Measurements from ENCODE around the gene KDR. TPM values are rescaled to one million over a fixed set of nuclear protein-coding genes. Genes with fewer than 3 reads are reported as not detected.

KDR gene
- polyA plus RNA-seq, 1 donor: 14.5 TPM

- Histone ChIP-seq H3K27me3 (ENCODE audit: control insufficient read depth, insufficient read depth, low read length) (peaks cover 7% of the 10 kb centered on the region), H3K4me1 (ENCODE audit: control insufficient read depth, insufficient read depth, low read length) (no peaks in the 10 kb centered on the region), H3K9me3 (ENCODE audit: control insufficient read depth, low read depth, low read length) (no peaks in the 10 kb centered on the region), H3K36me3 (ENCODE audit: control insufficient read depth, insufficient read depth, low read length) (no peaks in the 10 kb centered on the region), H3K4me3 (ENCODE audit: low read length) (no peak overlapping the region), H3K27ac (ENCODE audit: low read length) (no peak overlapping the region)
- no peak for DNase-seq
- no CpG with 5 or more reads among the region's 1 CpG for WGBS (ENCODE audit: insufficient coverage, low lambda C conversion rate)
Observed at GRCh38 chr4:55071951-55072350, 53.4 kb downstream of the KDR start.

GRCh38 chr4:55069248-55069647 lies 56.1 kb downstream of the KDR start:
- Histone ChIP-seq H3K4me1 (ENCODE audit: control insufficient read depth, insufficient read depth, low read length) (no peaks in the 10 kb centered on the region), H3K27me3 (ENCODE audit: control insufficient read depth, insufficient read depth, low read length) (peaks cover 7% of the 10 kb centered on the region), H3K4me3 (ENCODE audit: low read length) (no peak overlapping the region), H3K27ac (ENCODE audit: low read length) (no peak overlapping the region), H3K36me3 (ENCODE audit: control insufficient read depth, insufficient read depth, low read length) (no peaks in the 10 kb centered on the region), H3K9me3 (ENCODE audit: control insufficient read depth, low read depth, low read length) (no peaks in the 10 kb centered on the region)
- WGBS (ENCODE audit: insufficient coverage, low lambda C conversion rate): no CpG with 5 or more reads among the region's 5 CpGs
- DNase-seq: peak in 1 of 2 donors; percentile 6

- Histone ChIP-seq H3K4me1 (ENCODE audit: control insufficient read depth, insufficient read depth, low read length) (no peaks in the 10 kb centered on the region), H3K9me3 (ENCODE audit: control insufficient read depth, low read depth, low read length) (no peaks in the 10 kb centered on the region), H3K36me3 (ENCODE audit: control insufficient read depth, insufficient read depth, low read length) (no peaks in the 10 kb centered on the region), H3K27me3 (ENCODE audit: control insufficient read depth, insufficient read depth, low read length) (peaks cover 7% of the 10 kb centered on the region), H3K27ac (ENCODE audit: low read length) (no peak overlapping the region), H3K4me3 (ENCODE audit: low read length) (no peak overlapping the region)
- no CpG with 5 or more reads among the region's 7 CpGs for WGBS (ENCODE audit: insufficient coverage, low lambda C conversion rate)
- DNase-seq: no peak
Observed at GRCh38 chr4:55068522-55068921, 56.9 kb downstream of the KDR start.

- peaks cover 7% of the 10 kb centered on the region for H3K27me3 ChIP-seq (ENCODE audit: control insufficient read depth, insufficient read depth, low read length)
- no peaks in the 10 kb centered on the region for H3K9me3 ChIP-seq (ENCODE audit: control insufficient read depth, low read depth, low read length)
- no peaks in the 10 kb centered on the region for H3K4me1 ChIP-seq (ENCODE audit: control insufficient read depth, insufficient read depth, low read length)
- 40% methylated on average over 1 of the region's 6 CpGs for WGBS (ENCODE audit: insufficient coverage, low lambda C conversion rate)
- no peak overlapping the region for H3K27ac ChIP-seq (ENCODE audit: low read length)
- no peaks in the 10 kb centered on the region for H3K36me3 ChIP-seq (ENCODE audit: control insufficient read depth, insufficient read depth, low read length)
- no peak for DNase-seq
- no peak overlapping the region for H3K4me3 ChIP-seq (ENCODE audit: low read length)
Observed at GRCh38 chr4:55066018-55066417, 59.4 kb downstream of the KDR start.

GRCh38 chr4:55055529-55055928 lies 69.9 kb downstream of the KDR start:
- Histone ChIP-seq H3K27ac (ENCODE audit: low read length) (no peak overlapping the region), H3K36me3 (ENCODE audit: control insufficient read depth, insufficient read depth, low read length) (no peaks in the 10 kb centered on the region), H3K4me1 (ENCODE audit: control insufficient read depth, insufficient read depth, low read length) (no peaks in the 10 kb centered on the region), H3K27me3 (ENCODE audit: control insufficient read depth, insufficient read depth, low read length) (no peaks in the 10 kb centered on the region), H3K4me3 (ENCODE audit: low read length) (no peak overlapping the region), H3K9me3 (ENCODE audit: control insufficient read depth, low read depth, low read length) (no peaks in the 10 kb centered on the region)
- DNase-seq: no peak
- WGBS (ENCODE audit: insufficient coverage, low lambda C conversion rate): 86% methylated on average over 1 of the region's 4 CpGs

GRCh38 chr4:55051532-55051931 lies 73.9 kb downstream of the KDR start:
- H3K9me3 ChIP-seq (ENCODE audit: control insufficient read depth, low read depth, low read length): no peaks in the 10 kb centered on the region
- no peak overlapping the region for H3K4me3 ChIP-seq (ENCODE audit: low read length)
- no peak overlapping the region for H3K27ac ChIP-seq (ENCODE audit: low read length)
- WGBS (ENCODE audit: insufficient coverage, low lambda C conversion rate): no CpG with 5 or more reads among the region's 2 CpGs
- no peak for DNase-seq
- H3K4me1 ChIP-seq (ENCODE audit: control insufficient read depth, insufficient read depth, low read length): no peaks in the 10 kb centered on the region
- H3K36me3 ChIP-seq (ENCODE audit: control insufficient read depth, insufficient read depth, low read length): no peaks in the 10 kb centered on the region
- H3K27me3 ChIP-seq (ENCODE audit: control insufficient read depth, insufficient read depth, low read length): no peaks in the 10 kb centered on the region

GRCh38 chr4:55050418-55050950 lies 74.9 kb downstream of the KDR start:
- Histone ChIP-seq H3K36me3 (ENCODE audit: control insufficient read depth, insufficient read depth, low read length) (no peaks in the 10 kb centered on the region), H3K27me3 (ENCODE audit: control insufficient read depth, insufficient read depth, low read length) (no peaks in the 10 kb centered on the region), H3K4me3 (ENCODE audit: low read length) (no peak overlapping the region), H3K27ac (ENCODE audit: low read length) (no peak overlapping the region), H3K9me3 (ENCODE audit: control insufficient read depth, low read depth, low read length) (no peaks in the 10 kb centered on the region), H3K4me1 (ENCODE audit: control insufficient read depth, insufficient read depth, low read length) (no peaks in the 10 kb centered on the region)
- no CpG with 5 or more reads among the region's 1 CpG for WGBS (ENCODE audit: insufficient coverage, low lambda C conversion rate)
- no peak for DNase-seq

- no peak overlapping the region for H3K27ac ChIP-seq (ENCODE audit: low read length)
- no peaks in the 10 kb centered on the region for H3K36me3 ChIP-seq (ENCODE audit: control insufficient read depth, insufficient read depth, low read length)
- H3K9me3 ChIP-seq (ENCODE audit: control insufficient read depth, low read depth, low read length): no peaks in the 10 kb centered on the region
- H3K4me3 ChIP-seq (ENCODE audit: low read length): no peak overlapping the region
- no CpG with 5 or more reads among the region's 2 CpGs for WGBS (ENCODE audit: insufficient coverage, low lambda C conversion rate)
- H3K27me3 ChIP-seq (ENCODE audit: control insufficient read depth, insufficient read depth, low read length): no peaks in the 10 kb centered on the region
- peak in 1 of 2 donors; percentile 9 for DNase-seq
- H3K4me1 ChIP-seq (ENCODE audit: control insufficient read depth, insufficient read depth, low read length): peaks cover 2% of the 10 kb centered on the region
Observed at GRCh38 chr4:55038176-55038890, 87.1 kb downstream of the KDR start.

GRCh38 chr4:55037728-55038127 lies 87.7 kb downstream of the KDR start:
- no peak for DNase-seq
- H3K4me3 ChIP-seq (ENCODE audit: low read length): no peak overlapping the region
- no peaks in the 10 kb centered on the region for H3K27me3 ChIP-seq (ENCODE audit: control insufficient read depth, insufficient read depth, low read length)
- no peaks in the 10 kb centered on the region for H3K36me3 ChIP-seq (ENCODE audit: control insufficient read depth, insufficient read depth, low read length)
- no CpG with 5 or more reads among the region's 1 CpG for WGBS (ENCODE audit: insufficient coverage, low lambda C conversion rate)
- no peak overlapping the region for H3K27ac ChIP-seq (ENCODE audit: low read length)
- H3K9me3 ChIP-seq (ENCODE audit: control insufficient read depth, low read depth, low read length): no peaks in the 10 kb centered on the region
- peaks cover 6% of the 10 kb centered on the region for H3K4me1 ChIP-seq (ENCODE audit: control insufficient read depth, insufficient read depth, low read length)

GRCh38 chr4:55036405-55036804 lies 89.0 kb downstream of the KDR start:
- H3K27ac ChIP-seq (ENCODE audit: low read length): no peak overlapping the region

GRCh38 chr4:55035892-55036291 lies 89.5 kb downstream of the KDR start:
- Histone ChIP-seq H3K4me3 (ENCODE audit: low read length) (no peak overlapping the region), H3K4me1 (ENCODE audit: control insufficient read depth, insufficient read depth, low read length) (peaks cover 12% of the 10 kb centered on the region), H3K9me3 (ENCODE audit: control insufficient read depth, low read depth, low read length) (no peaks in the 10 kb centered on the region), H3K27me3 (ENCODE audit: control insufficient read depth, insufficient read depth, low read length) (no peaks in the 10 kb centered on the region), H3K27ac (ENCODE audit: low read length) (no peak overlapping the region), H3K36me3 (ENCODE audit: control insufficient read depth, insufficient read depth, low read length) (no peaks in the 10 kb centered on the region)
- WGBS (ENCODE audit: insufficient coverage, low lambda C conversion rate): 88% methylated on average over 1 of the region's 1 CpG
- DNase-seq: no peak

More at GRCh38 chr4:55036405-55036804, 89.0 kb downstream of the KDR start:
- H3K9me3 ChIP-seq (ENCODE audit: control insufficient read depth, low read depth, low read length): no peaks in the 10 kb centered on the region
- H3K27me3 ChIP-seq (ENCODE audit: control insufficient read depth, insufficient read depth, low read length): no peaks in the 10 kb centered on the region
- no peak for DNase-seq
- H3K4me1 ChIP-seq (ENCODE audit: control insufficient read depth, insufficient read depth, low read length): peaks cover 12% of the 10 kb centered on the region
- no peaks in the 10 kb centered on the region for H3K36me3 ChIP-seq (ENCODE audit: control insufficient read depth, insufficient read depth, low read length)
- no CpG with 5 or more reads among the region's 3 CpGs for WGBS (ENCODE audit: insufficient coverage, low lambda C conversion rate)
- no peak overlapping the region for H3K4me3 ChIP-seq (ENCODE audit: low read length)
